ENCODE results near the gene FCRL3.
"Not testable (repeated sequence)": the region's sequence is repeated elsewhere in the genome, so short reads cannot be mapped to it uniquely, and the experiment has no call there.

Gene FCRL3, protein sequence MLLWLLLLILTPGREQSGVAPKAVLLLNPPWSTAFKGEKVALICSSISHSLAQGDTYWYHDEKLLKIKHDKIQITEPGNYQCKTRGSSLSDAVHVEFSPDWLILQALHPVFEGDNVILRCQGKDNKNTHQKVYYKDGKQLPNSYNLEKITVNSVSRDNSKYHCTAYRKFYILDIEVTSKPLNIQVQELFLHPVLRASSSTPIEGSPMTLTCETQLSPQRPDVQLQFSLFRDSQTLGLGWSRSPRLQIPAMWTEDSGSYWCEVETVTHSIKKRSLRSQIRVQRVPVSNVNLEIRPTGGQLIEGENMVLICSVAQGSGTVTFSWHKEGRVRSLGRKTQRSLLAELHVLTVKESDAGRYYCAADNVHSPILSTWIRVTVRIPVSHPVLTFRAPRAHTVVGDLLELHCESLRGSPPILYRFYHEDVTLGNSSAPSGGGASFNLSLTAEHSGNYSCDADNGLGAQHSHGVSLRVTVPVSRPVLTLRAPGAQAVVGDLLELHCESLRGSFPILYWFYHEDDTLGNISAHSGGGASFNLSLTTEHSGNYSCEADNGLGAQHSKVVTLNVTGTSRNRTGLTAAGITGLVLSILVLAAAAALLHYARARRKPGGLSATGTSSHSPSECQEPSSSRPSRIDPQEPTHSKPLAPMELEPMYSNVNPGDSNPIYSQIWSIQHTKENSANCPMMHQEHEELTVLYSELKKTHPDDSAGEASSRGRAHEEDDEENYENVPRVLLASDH

DNA sequence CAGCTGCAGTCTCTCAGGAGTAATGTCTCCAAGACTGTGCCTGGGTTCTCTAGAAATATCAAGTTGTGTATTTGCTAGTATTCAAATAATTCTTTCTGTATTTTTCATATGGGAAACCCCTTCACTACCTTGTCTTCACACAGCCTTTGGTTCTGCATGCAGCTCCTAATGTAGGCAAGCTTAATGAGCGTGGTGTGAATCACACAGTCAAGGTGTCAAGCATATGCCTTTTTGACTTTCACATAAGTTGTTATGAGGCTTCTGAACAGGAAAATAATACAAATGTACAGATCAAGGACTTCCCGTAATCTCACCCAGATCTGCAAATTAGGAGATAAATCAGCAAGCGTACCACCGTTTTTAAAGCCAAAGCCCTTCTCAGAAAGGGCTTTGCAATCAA, at the start of gene FCRL3:
Gene FCRL3 (minus strand): TSS at position 38 of the 400 bp plus-strand sequence. CDS start 280 bp downstream, outside the sequence.
- Histone ChIP-seq H3K36me3 (ENCODE audit: control insufficient read depth in 1 of 2, insufficient read depth in 2 of 2, low read length in 2 of 2) (no peaks in the 10 kb centered on the region), H3K27ac (ENCODE audit: low read length) (no peak within 1 kb of the TSS), H3K9me3 (ENCODE audit: control insufficient read depth in 1 of 2, low read length in 2 of 2) (no peaks in the 10 kb centered on the region), H3K4me1 (ENCODE audit: control insufficient read depth in 1 of 2, insufficient read depth in 2 of 2, low read length in 2 of 2) (no peaks in the 10 kb centered on the region), H3K4me3 (ENCODE audit: low read depth in 1 of 2, low read length in 2 of 2) (no peak within 1 kb of the TSS), H3K27me3 (ENCODE audit: low read depth, low read length) (peaks cover 4% of the 10 kb centered on the region)

DNA sequence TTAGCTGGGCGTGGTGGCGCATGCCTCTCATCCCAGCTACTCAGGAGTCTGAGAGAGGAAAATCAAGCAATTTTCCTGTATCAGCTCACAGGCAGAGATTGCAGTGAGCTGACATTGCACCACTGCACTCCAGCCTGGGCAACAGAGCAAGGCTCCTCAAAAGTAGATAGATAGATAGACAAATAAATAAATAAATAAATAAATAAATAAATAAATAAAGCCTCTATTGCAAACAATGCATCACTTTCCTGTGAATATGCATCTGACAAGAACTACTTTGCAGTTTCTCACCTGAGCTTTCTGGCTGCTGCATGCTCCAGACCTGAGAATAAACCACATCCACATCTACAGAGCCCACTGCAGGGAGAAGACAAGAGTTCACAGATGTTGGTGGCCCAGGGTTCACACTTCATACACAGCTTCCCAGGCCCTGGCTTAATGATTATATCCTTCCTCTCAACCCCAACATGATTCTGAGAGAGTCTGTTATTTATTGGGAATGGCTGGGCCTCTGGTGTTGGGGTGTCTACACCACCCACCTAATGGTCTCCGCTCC, 47.8 kb upstream of the FCRL3 start:
- Histone ChIP-seq H3K4me3 (ENCODE audit: low read depth in 1 of 2, low read length in 2 of 2) (no peak overlapping the region), H3K27ac (ENCODE audit: low read length) (no peak overlapping the region), H3K36me3 (ENCODE audit: control insufficient read depth in 1 of 2, insufficient read depth in 2 of 2, low read length in 2 of 2) (no peaks in the 10 kb centered on the region), H3K4me1 (ENCODE audit: control insufficient read depth in 1 of 2, insufficient read depth in 2 of 2, low read length in 2 of 2) (no peaks in the 10 kb centered on the region), H3K27me3 (ENCODE audit: low read depth, low read length) (no peaks in the 10 kb centered on the region), H3K9me3 (ENCODE audit: control insufficient read depth in 1 of 2, low read length in 2 of 2) (no peaks in the 10 kb centered on the region)

DNA sequence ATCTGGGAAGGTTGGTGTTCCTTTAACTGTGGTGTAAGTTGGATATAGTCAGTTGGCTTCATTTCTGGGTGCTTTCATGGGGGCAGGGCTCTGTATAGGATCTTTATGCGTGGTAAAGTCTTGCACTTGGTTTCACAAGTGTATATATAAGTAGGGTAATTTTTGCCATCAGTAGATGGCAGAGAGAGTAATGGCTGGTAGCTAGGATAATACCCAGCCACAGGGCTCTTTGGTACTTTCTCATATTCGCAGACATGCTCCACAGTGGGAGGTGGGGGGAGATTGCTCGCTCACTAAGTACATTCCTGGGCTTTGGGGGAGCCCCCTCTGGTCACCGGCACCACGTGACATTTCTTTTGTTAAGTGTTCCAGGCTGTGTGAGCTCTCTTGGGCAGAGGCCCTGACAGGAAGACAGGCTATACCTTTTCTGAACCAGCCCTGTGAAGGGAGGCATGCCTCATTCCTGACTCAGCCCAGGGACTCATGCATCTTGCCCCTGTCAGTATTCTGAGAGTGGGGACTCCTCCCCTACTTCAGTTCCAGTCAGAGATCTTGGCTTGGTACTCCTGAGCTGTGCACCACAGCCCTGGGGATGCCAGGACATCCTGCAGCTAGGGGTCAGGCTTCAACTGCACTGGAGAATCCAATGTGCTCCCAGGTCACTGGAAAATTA, 38.8 kb upstream of the FCRL3 start:
- H3K4me3 ChIP-seq (ENCODE audit: low read depth in 1 of 2, low read length in 2 of 2) = no peak overlapping the region
- no peaks in the 10 kb centered on the region for H3K27me3 ChIP-seq (ENCODE audit: low read depth, low read length)
- H3K27ac ChIP-seq (ENCODE audit: low read length) = no peak overlapping the region
- H3K9me3 ChIP-seq (ENCODE audit: control insufficient read depth in 1 of 2, low read length in 2 of 2) = no peaks in the 10 kb centered on the region
- no peaks in the 10 kb centered on the region for H3K36me3 ChIP-seq (ENCODE audit: control insufficient read depth in 1 of 2, insufficient read depth in 2 of 2, low read length in 2 of 2)
- H3K4me1 ChIP-seq (ENCODE audit: control insufficient read depth in 1 of 2, insufficient read depth in 2 of 2, low read length in 2 of 2) = no peaks in the 10 kb centered on the region

DNA sequence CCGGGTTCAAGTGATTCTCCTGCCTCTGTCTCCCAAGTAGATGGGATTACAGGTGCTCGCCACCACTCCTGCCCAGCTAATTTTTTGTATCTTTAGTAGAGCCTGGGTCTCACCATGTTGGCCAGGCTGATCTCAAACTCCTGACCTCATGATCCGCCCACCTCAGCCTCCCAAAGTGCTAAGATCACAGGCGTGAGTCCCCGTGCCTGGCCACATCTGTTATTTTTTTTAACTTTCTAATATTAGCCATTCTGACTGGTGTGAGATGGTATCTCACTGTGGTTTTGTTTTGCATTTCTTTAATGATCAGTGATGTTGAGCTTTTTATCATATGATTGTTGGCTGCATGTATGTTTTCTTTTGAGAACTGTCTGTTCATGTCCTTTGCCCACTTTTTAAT, 35.4 kb upstream of the FCRL3 start:
- H3K4me1 ChIP-seq (ENCODE audit: control insufficient read depth in 1 of 2, insufficient read depth in 2 of 2, low read length in 2 of 2); H3K4me3 ChIP-seq (ENCODE audit: low read depth in 1 of 2, low read length in 2 of 2); H3K27me3 ChIP-seq (ENCODE audit: low read depth, low read length); H3K9me3 ChIP-seq (ENCODE audit: control insufficient read depth in 1 of 2, low read length in 2 of 2); H3K27ac ChIP-seq (ENCODE audit: low read length); H3K36me3 ChIP-seq (ENCODE audit: control insufficient read depth in 1 of 2, insufficient read depth in 2 of 2, low read length in 2 of 2): not testable (repeated sequence)

DNA sequence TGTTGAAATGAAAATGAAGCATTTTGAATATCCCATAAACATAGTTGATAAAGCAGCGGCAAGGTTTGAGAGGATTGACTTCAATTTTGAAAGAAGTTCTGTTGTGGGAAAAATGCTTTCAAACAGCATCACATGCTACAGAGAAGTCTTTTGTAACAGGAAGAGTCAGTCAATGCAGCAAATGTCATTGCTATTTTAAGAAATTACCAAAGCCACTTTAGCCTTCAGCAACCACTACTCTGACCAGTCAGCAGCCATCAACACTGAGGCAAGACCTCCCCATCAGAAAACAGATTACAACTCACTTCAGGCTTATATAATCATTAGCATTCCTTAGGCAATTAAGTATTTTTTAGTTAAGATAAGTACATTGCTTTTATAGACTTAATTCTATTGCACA, 33.8 kb upstream of the FCRL3 start:
- Histone ChIP-seq H3K9me3 (ENCODE audit: control insufficient read depth in 1 of 2, low read length in 2 of 2) (peaks cover 0 to 5% of the 10 kb centered on the region in 2 donors), H3K4me3 (ENCODE audit: low read depth in 1 of 2, low read length in 2 of 2) (no peak overlapping the region), H3K27ac (ENCODE audit: low read length) (no peak overlapping the region), H3K4me1 (ENCODE audit: control insufficient read depth in 1 of 2, insufficient read depth in 2 of 2, low read length in 2 of 2) (no peaks in the 10 kb centered on the region), H3K27me3 (ENCODE audit: low read depth, low read length) (no peaks in the 10 kb centered on the region), H3K36me3 (ENCODE audit: control insufficient read depth in 1 of 2, insufficient read depth in 2 of 2, low read length in 2 of 2) (no peaks in the 10 kb centered on the region)

DNA sequence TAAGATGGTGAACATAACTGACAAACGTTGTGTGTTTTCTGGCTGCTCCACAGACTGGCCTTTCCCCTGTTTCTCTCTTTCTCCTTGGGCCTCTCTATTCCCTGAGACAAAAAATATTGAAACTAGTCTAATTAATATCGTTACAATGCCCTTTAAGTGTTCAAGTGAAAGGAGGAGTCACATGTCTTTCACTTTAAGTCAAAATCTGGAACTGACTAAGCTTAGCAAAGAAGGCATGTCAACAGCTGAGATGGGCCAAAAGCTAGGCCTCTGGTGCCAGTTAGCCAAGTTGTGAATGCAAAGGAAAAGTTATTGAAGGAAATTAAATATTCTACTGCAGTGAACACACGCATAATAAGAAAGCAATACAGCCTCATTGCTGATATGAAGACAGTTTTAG, 32.2 kb upstream of the FCRL3 start:
- peaks cover 0 to 7% of the 10 kb centered on the region in 2 donors for H3K9me3 ChIP-seq (ENCODE audit: control insufficient read depth in 1 of 2, low read length in 2 of 2)
- H3K27me3 ChIP-seq (ENCODE audit: low read depth, low read length) = no peaks in the 10 kb centered on the region
- H3K36me3 ChIP-seq (ENCODE audit: control insufficient read depth in 1 of 2, insufficient read depth in 2 of 2, low read length in 2 of 2) = no peaks in the 10 kb centered on the region
- no peak overlapping the region for H3K4me3 ChIP-seq (ENCODE audit: low read depth in 1 of 2, low read length in 2 of 2)
- no peaks in the 10 kb centered on the region for H3K4me1 ChIP-seq (ENCODE audit: control insufficient read depth in 1 of 2, insufficient read depth in 2 of 2, low read length in 2 of 2)
- H3K27ac ChIP-seq (ENCODE audit: low read length) = no peak overlapping the region

DNA sequence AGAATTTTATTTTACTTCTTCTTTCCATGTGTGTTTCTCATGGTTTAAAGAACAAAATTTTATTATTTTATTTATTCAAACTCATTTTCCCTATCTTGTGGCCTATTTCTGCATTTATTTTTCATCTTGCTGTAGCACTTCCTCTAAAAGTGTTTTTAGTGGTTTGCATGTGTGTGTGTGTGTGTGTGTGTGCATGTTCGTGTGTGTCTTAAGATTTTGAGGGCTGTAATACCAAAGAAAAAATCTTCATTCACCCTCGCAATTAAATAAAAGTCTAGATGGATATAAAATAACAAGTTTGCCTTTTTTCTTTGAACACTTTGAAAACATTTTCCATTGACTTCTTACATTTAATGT, 24.6 kb upstream of the FCRL3 start:
- H3K36me3 ChIP-seq (ENCODE audit: control insufficient read depth in 1 of 2, insufficient read depth in 2 of 2, low read length in 2 of 2) = no peaks in the 10 kb centered on the region
- H3K4me1 ChIP-seq (ENCODE audit: control insufficient read depth in 1 of 2, insufficient read depth in 2 of 2, low read length in 2 of 2) = no peaks in the 10 kb centered on the region
- peaks cover 0 to 5% of the 10 kb centered on the region in 2 donors for H3K9me3 ChIP-seq (ENCODE audit: control insufficient read depth in 1 of 2, low read length in 2 of 2)
- no peaks in the 10 kb centered on the region for H3K27me3 ChIP-seq (ENCODE audit: low read depth, low read length)
- H3K4me3 ChIP-seq (ENCODE audit: low read depth in 1 of 2, low read length in 2 of 2) = no peak overlapping the region
- H3K27ac ChIP-seq (ENCODE audit: low read length) = no peak overlapping the region

DNA sequence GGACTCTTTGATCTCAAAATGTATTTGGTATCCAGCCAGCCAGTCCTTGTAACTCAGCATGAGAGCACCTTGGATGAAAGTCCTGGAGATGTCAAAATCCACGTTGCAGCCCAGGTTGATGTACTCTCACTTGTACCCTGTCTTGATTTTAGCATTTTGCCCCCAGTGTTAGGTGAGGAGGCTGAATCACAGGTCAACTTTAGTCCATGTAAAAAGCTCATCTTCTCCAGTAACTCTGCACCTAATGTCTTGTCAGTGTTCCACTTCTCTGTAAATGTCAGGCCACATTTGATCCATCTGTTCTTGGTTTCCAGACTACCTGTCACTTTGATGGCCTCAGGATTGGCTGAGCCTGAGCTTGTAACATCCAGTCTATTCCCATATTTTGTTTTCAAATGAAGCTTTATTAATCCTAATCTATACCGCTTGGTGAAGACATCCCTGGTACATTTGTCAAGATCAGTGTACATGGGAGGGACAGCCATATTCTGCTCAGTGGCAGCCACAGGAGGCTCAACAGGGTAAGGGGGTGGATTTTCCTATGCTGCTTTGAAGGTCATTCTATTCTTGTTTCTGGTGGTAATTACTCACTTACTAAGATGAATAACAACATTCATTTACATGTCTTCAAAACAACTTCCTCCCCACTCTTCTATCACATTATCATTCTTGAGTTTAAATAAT, 24.1 kb upstream of the FCRL3 start:
- Histone ChIP-seq H3K9me3 (ENCODE audit: control insufficient read depth in 1 of 2, low read length in 2 of 2) (peaks cover 0 to 5% of the 10 kb centered on the region in 2 donors), H3K4me3 (ENCODE audit: low read depth in 1 of 2, low read length in 2 of 2) (no peak overlapping the region), H3K27me3 (ENCODE audit: low read depth, low read length) (no peaks in the 10 kb centered on the region), H3K36me3 (ENCODE audit: control insufficient read depth in 1 of 2, insufficient read depth in 2 of 2, low read length in 2 of 2) (no peaks in the 10 kb centered on the region), H3K27ac (ENCODE audit: low read length) (no peak overlapping the region), H3K4me1 (ENCODE audit: control insufficient read depth in 1 of 2, insufficient read depth in 2 of 2, low read length in 2 of 2) (no peaks in the 10 kb centered on the region)

DNA sequence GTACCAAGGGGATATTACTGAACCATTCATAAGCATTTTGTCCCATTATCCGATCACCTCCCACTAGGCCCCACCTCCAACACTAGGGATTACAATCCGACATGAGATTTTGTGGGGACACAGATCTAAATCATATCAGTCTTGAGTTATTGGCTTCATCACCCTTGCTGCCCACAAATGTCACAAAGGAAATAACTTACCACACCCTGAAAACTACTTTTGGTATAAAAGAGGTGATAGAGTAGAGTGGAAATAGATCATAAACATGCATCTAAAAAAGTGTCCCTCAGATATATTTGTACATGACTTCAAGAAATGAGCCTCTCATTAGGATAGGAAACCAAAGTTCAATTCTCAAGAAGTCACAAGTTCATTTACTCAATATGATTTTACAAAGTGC, 22.6 kb upstream of the FCRL3 start:
- no peak overlapping the region for H3K27ac ChIP-seq (ENCODE audit: low read length)
- H3K36me3 ChIP-seq (ENCODE audit: control insufficient read depth in 1 of 2, insufficient read depth in 2 of 2, low read length in 2 of 2) = no peaks in the 10 kb centered on the region
- peaks cover 0 to 3% of the 10 kb centered on the region in 2 donors for H3K9me3 ChIP-seq (ENCODE audit: control insufficient read depth in 1 of 2, low read length in 2 of 2)
- no peaks in the 10 kb centered on the region for H3K4me1 ChIP-seq (ENCODE audit: control insufficient read depth in 1 of 2, insufficient read depth in 2 of 2, low read length in 2 of 2)
- no peaks in the 10 kb centered on the region for H3K27me3 ChIP-seq (ENCODE audit: low read depth, low read length)
- H3K4me3 ChIP-seq (ENCODE audit: low read depth in 1 of 2, low read length in 2 of 2) = no peak overlapping the region

DNA sequence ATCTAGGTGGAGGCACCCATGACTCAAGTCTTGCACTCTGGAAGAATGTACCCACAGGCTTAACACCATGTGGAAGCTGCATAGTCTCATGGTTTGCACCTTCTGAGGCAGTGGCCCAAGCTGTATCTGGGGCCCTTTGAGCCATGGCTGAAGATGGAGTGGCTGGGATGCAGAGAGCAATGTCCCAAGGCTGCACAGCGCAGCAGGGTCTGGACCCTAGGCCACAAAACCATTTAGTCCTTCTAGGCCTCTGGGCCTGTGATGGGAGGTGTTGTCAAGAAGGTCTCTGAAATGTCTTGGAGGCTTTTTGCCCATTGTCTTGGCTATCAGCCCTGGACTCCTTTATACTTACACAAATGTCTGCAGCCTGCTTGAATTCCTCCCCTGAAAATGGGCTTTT, 21.4 kb upstream of the FCRL3 start:
- Histone ChIP-seq H3K27ac (ENCODE audit: low read length) (no peak overlapping the region), H3K36me3 (ENCODE audit: control insufficient read depth in 1 of 2, insufficient read depth in 2 of 2, low read length in 2 of 2) (no peaks in the 10 kb centered on the region), H3K27me3 (ENCODE audit: low read depth, low read length) (no peaks in the 10 kb centered on the region), H3K4me3 (ENCODE audit: low read depth in 1 of 2, low read length in 2 of 2) (no peak overlapping the region), H3K9me3 (ENCODE audit: control insufficient read depth in 1 of 2, low read length in 2 of 2) (peaks cover 0 to 3% of the 10 kb centered on the region in 2 donors), H3K4me1 (ENCODE audit: control insufficient read depth in 1 of 2, insufficient read depth in 2 of 2, low read length in 2 of 2) (no peaks in the 10 kb centered on the region)

DNA sequence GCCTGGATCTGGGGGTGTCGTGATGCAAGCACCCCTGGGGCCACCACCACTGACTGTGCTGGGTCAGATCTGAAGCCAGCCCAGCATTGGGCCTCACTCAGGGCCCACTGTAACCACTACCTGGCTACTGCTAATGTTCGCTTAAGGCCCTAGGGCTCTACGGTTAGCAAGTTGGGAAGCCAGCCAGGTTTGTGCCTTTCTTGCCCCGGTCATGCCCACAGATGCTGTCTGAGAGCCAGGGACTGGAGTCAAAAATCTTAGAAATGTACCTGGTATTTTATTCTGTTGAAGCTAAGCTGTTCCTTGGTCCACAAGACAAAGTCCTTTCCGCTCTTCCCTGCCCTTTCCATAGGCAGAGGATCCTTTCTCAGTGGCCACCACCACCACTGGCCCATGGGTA, 15.2 kb upstream of the FCRL3 start:
- Histone ChIP-seq H3K4me3 (ENCODE audit: low read depth in 1 of 2, low read length in 2 of 2) (no peak overlapping the region), H3K27ac (ENCODE audit: low read length) (no peak overlapping the region), H3K36me3 (ENCODE audit: control insufficient read depth in 1 of 2, insufficient read depth in 2 of 2, low read length in 2 of 2) (no peaks in the 10 kb centered on the region), H3K27me3 (ENCODE audit: low read depth, low read length) (no peaks in the 10 kb centered on the region), H3K4me1 (ENCODE audit: control insufficient read depth in 1 of 2, insufficient read depth in 2 of 2, low read length in 2 of 2) (no peaks in the 10 kb centered on the region), H3K9me3 (ENCODE audit: control insufficient read depth in 1 of 2, low read length in 2 of 2) (no peaks in the 10 kb centered on the region)
